ENCODE results near the gene H2BK1. TPM values are rescaled to one million over a fixed set of nuclear protein-coding genes. Genes with fewer than 3 reads are reported as not detected.

The H2BK1 gene
- total and polyA plus RNA-seq, 2 experiments from 2014 or later = not detected

- TF ChIP-seq EZH2 (IDR thresholded peaks at IDR 0.05; ENCODE audit: insufficient read depth, poor library complexity, severe bottlenecking) (no peak), EZH2phosphoT487 (IDR thresholded peaks at IDR 0.05; ENCODE audit: insufficient read depth, low read depth) (no peak)
- WGBS, 2 experiments (ENCODE audit: low coverage in 1 of 2, low lambda C conversion rate in 2 of 2, missing lambda C conversion rate in 2 of 2) = 57 to 60% methylated on average over 21 to 22 of the region's 22 CpGs
- no peak overlapping the region for H3K9ac ChIP-seq
- H3K4me2 ChIP-seq (ENCODE audit: unreplicated experiment) = no peak overlapping the region
- no peak overlapping the region for H3K27ac ChIP-seq
- H3K4me3 ChIP-seq = no peak overlapping the region
- H4K20me1 ChIP-seq (ENCODE audit: insufficient read depth) = no peaks in the 10 kb centered on the region
- DNase-seq = no peak
- H3K9me2 ChIP-seq (ENCODE audit: insufficient read depth) = no peaks in the 10 kb centered on the region
- no peaks in the 10 kb centered on the region for H3K36me3 ChIP-seq (ENCODE audit: low read depth)
- peaks cover 27% of the 10 kb centered on the region for H3K27me3 ChIP-seq (replicated peaks; ENCODE audit: insufficient read depth)
- H3K79me2 ChIP-seq (ENCODE audit: insufficient read depth) = no peaks in the 10 kb centered on the region
- in situ Hi-C loops (cut with MboI) = no loop called here
- H3K4me1 ChIP-seq (ENCODE audit: insufficient read depth) = no peaks in the 10 kb centered on the region
- H3F3A ChIP-seq (ENCODE audit: insufficient read depth) = no peaks in the 10 kb centered on the region
- no peaks in the 10 kb centered on the region for H3K9me3 ChIP-seq (ENCODE audit: low read depth)
- no peak overlapping the region for H2AFZ ChIP-seq
Observed at GRCh38 chr7:151187409-151188251, 22.7 kb downstream of the H2BK1 start.

GRCh38 chr7:151186640-151187408, 23.5 kb downstream of the H2BK1 start, which contains the start of gene ASB10:
Gene ASB10 (minus strand): TSS chr7:151187250. CDS start chr7:151187130, 120 bp downstream.
- TF ChIP-seq EZH2phosphoT487 (IDR thresholded peaks at IDR 0.05; ENCODE audit: insufficient read depth, low read depth) (no peak), EZH2 (IDR thresholded peaks at IDR 0.05; ENCODE audit: insufficient read depth, poor library complexity, severe bottlenecking) (no peak)
- Histone ChIP-seq H3K27me3 (replicated peaks; ENCODE audit: insufficient read depth) (peaks cover 35% of the 10 kb centered on the region), H3K4me3 (no peak within 1 kb of the TSS), H4K20me1 (ENCODE audit: insufficient read depth) (no peaks in the 10 kb centered on the region), H3K27ac (no peak within 1 kb of the TSS), H3K79me2 (ENCODE audit: insufficient read depth) (no peaks in the 10 kb centered on the region), H3K9ac (no peak within 1 kb of the TSS), H3F3A (ENCODE audit: insufficient read depth) (no peaks in the 10 kb centered on the region), H3K4me2 (ENCODE audit: unreplicated experiment) (no peak within 1 kb of the TSS), H3K36me3 (ENCODE audit: low read depth) (no peaks in the 10 kb centered on the region), H2AFZ (no peak within 1 kb of the TSS), H3K9me2 (ENCODE audit: insufficient read depth) (no peaks in the 10 kb centered on the region), H3K4me1 (ENCODE audit: insufficient read depth) (no peaks in the 10 kb centered on the region), H3K9me3 (ENCODE audit: low read depth) (no peaks in the 10 kb centered on the region)
- 56 to 59% methylated on average over 18 to 22 of the region's 22 CpGs for WGBS, 2 experiments (ENCODE audit: low coverage in 1 of 2, low lambda C conversion rate in 2 of 2, missing lambda C conversion rate in 2 of 2)
- in situ Hi-C loops (cut with MboI) = no loop called here
- no peak for DNase-seq

- Histone ChIP-seq H3K9me2 (ENCODE audit: insufficient read depth) (no peaks in the 10 kb centered on the region), H3K4me2 (ENCODE audit: unreplicated experiment) (no peak overlapping the region), H4K20me1 (ENCODE audit: insufficient read depth) (no peaks in the 10 kb centered on the region), H3K9ac (no peak overlapping the region), H3K4me1 (ENCODE audit: insufficient read depth) (no peaks in the 10 kb centered on the region), H3K36me3 (ENCODE audit: low read depth) (no peaks in the 10 kb centered on the region), H2AFZ (no peak overlapping the region), H3K4me3 (no peak overlapping the region), H3K27ac (no peak overlapping the region), H3K9me3 (ENCODE audit: low read depth) (no peaks in the 10 kb centered on the region), H3F3A (ENCODE audit: insufficient read depth) (no peaks in the 10 kb centered on the region), H3K27me3 (replicated peaks; ENCODE audit: insufficient read depth) (peaks cover 36% of the 10 kb centered on the region), H3K79me2 (ENCODE audit: insufficient read depth) (no peaks in the 10 kb centered on the region)
- 65 to 69% methylated on average over 16 of the region's 16 CpGs for WGBS, 2 experiments (ENCODE audit: low coverage in 1 of 2, low lambda C conversion rate in 2 of 2, missing lambda C conversion rate in 2 of 2)
- in situ Hi-C loops (cut with MboI) = no loop called here
- no peak for DNase-seq
- TF ChIP-seq EZH2phosphoT487 (IDR thresholded peaks at IDR 0.05; ENCODE audit: insufficient read depth, low read depth) (no peak), EZH2 (IDR thresholded peaks at IDR 0.05; ENCODE audit: insufficient read depth, poor library complexity, severe bottlenecking) (no peak)
Observed at GRCh38 chr7:151185762-151186639, 24.3 kb downstream of the H2BK1 start.

DNA sequence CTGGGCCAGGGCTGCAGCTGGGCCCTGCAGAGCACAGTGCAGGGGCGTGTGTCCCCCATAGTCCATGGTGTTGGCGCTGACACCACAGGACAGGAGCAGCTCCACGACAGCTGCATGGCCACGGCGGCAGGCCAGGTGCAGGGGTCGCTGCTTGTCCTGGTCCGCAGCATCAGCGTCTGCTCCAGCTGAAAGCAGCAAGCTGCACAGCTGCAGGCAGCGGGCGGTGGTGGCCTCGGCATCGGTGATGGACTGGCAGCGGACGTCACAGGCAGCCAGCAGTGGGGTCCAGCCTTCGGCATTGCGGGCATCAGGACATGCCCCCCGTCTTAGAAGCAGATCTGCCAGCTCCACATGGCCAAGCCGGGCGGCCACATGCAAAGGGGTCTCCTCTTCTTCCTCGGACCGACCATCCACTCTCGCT, 29.3 kb downstream of the H2BK1 start:
- no peaks in the 10 kb centered on the region for H3K9me2 ChIP-seq (ENCODE audit: insufficient read depth)
- peaks cover 42% of the 10 kb centered on the region for H3K27me3 ChIP-seq (replicated peaks; ENCODE audit: insufficient read depth)
- in situ Hi-C loops (cut with MboI) = no loop called here

More for the DNA sequence above, 29.3 kb downstream of the H2BK1 start:
- Histone ChIP-seq H3K36me3 (ENCODE audit: low read depth) (no peaks in the 10 kb centered on the region), H4K20me1 (ENCODE audit: insufficient read depth) (no peaks in the 10 kb centered on the region), H2AFZ (no peak overlapping the region), H3K4me2 (ENCODE audit: unreplicated experiment) (no peak overlapping the region), H3K27ac (no peak overlapping the region), H3K4me1 (ENCODE audit: insufficient read depth) (no peaks in the 10 kb centered on the region), H3F3A (ENCODE audit: insufficient read depth) (no peaks in the 10 kb centered on the region), H3K9ac (no peak overlapping the region), H3K79me2 (ENCODE audit: insufficient read depth) (no peaks in the 10 kb centered on the region), H3K9me3 (ENCODE audit: low read depth) (no peaks in the 10 kb centered on the region), H3K4me3 (no peak overlapping the region)
- no peak for DNase-seq
- 69 to 75% methylated on average over 22 of the region's 22 CpGs for WGBS, 2 experiments (ENCODE audit: low coverage in 1 of 2, low lambda C conversion rate in 2 of 2, missing lambda C conversion rate in 2 of 2)
- no peak for TF ChIP-seq EZH2 (IDR thresholded peaks at IDR 0.05; ENCODE audit: insufficient read depth, poor library complexity, severe bottlenecking)
- no peak for TF ChIP-seq EZH2phosphoT487 (IDR thresholded peaks at IDR 0.05; ENCODE audit: insufficient read depth, low read depth)
